ENCODE data around the gene RGS10. TPM values are rescaled to one million over a fixed set of nuclear protein-coding genes. Genes with fewer than 3 reads are reported as not detected.

The RGS10 gene
- total RNA-seq, 1 experiment from 2014 or later: 22.6 TPM

DNA sequence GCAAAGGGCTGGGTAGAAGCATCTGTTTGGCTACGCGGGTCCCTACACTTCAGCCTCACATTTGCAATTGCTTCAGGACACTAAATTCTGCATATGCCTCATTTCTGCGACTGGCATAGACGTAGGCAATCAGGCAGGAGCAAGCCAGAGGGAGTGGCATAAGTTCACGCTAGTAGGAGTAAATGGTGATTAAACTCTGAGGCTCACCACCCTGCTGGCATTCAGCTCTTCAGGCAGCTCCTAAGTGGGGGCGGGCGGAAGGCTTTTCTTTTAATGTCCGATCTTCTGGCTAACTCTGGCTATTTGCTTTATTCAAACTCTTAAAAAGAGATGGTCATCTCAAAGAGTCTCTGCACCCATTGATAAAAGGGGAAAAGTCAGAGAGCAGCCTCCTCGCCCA lies 45.3 kb downstream of the RGS10 start:
- no peak overlapping the region for H3K27ac Mint-ChIP-seq
- ATAC-seq: no peak
- no peaks in the 10 kb centered on the region; the same call in 1 of the 2 replicates for H3K27me3 Mint-ChIP-seq (ENCODE audit: low read depth)
- no peak for DNase-seq (ENCODE audit: low spot score)
- H3K4me3 Mint-ChIP-seq: no peak overlapping the region
- H3K9me3 Mint-ChIP-seq: no peaks in the 10 kb centered on the region
- POLR2A ChIA-PET: no interaction called here
- no peaks in the 10 kb centered on the region for H3K36me3 Mint-ChIP-seq
- peaks cover 7% of the 10 kb centered on the region; the same call in 1 of the 2 replicates for H3K4me1 Mint-ChIP-seq
- TF ChIP-seq, protein P1, sequence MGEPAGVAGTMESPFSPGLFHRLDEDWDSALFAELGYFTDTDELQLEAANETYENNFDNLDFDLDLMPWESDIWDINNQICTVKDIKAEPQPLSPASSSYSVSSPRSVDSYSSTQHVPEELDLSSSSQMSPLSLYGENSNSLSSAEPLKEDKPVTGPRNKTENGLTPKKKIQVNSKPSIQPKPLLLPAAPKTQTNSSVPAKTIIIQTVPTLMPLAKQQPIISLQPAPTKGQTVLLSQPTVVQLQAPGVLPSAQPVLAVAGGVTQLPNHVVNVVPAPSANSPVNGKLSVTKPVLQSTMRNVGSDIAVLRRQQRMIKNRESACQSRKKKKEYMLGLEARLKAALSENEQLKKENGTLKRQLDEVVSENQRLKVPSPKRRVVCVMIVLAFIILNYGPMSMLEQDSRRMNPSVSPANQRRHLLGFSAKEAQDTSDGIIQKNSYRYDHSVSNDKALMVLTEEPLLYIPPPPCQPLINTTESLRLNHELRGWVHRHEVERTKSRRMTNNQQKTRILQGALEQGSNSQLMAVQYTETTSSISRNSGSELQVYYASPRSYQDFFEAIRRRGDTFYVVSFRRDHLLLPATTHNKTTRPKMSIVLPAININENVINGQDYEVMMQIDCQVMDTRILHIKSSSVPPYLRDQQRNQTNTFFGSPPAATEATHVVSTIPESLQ (CRISPR knock-in tag; IDR thresholded peaks at IDR 0.05): no peak
- no peak for TF ChIP-seq TEAD1 (CRISPR knock-in tag; IDR thresholded peaks at IDR 0.05)
- no peak for TF ChIP-seq RORB (CRISPR knock-in tag; IDR thresholded peaks at IDR 0.05)
- TF ChIP-seq ZNF263 (CRISPR knock-in tag; IDR thresholded peaks at IDR 0.05; ENCODE audit: low read depth): no peak
- TF ChIP-seq SMAD3 (CRISPR knock-in tag; IDR thresholded peaks at IDR 0.05; ENCODE audit: borderline replicate concordance): no peak
- TF ChIP-seq ZNF232 (CRISPR knock-in tag; IDR thresholded peaks at IDR 0.05): no peak
- TF ChIP-seq, protein P2, sequence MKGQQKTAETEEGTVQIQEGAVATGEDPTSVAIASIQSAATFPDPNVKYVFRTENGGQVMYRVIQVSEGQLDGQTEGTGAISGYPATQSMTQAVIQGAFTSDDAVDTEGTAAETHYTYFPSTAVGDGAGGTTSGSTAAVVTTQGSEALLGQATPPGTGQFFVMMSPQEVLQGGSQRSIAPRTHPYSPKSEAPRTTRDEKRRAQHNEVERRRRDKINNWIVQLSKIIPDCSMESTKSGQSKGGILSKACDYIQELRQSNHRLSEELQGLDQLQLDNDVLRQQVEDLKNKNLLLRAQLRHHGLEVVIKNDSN (CRISPR knock-in tag; IDR thresholded peaks at IDR 0.05): no peak
- CTCF ChIA-PET: interaction anchor here (0.7 kb wide), 1 partner anchor 80 kb away, joined by 3 read pairs; no protein-coding TSS in a partner anchor

DNA sequence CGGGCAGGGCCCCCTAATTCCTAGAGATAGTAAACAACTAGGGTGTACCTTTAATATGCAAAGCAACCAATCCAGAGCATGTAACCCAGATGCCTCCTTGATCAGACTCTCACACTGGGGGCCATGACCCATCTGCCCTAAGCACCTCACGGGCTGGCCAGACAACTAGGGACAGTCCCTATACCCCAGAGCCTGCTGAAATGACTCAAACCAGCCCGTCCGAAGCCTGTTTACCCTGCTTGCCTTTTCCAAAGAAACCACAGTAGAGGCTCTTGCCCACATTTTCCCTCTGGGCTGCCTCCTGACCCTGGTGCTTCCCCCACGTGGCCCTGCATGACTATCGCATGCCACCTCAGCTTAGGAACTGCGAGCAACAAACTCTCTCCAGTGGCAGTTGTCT lies 46.2 kb downstream of the RGS10 start:
- TF ChIP-seq, protein P3, sequence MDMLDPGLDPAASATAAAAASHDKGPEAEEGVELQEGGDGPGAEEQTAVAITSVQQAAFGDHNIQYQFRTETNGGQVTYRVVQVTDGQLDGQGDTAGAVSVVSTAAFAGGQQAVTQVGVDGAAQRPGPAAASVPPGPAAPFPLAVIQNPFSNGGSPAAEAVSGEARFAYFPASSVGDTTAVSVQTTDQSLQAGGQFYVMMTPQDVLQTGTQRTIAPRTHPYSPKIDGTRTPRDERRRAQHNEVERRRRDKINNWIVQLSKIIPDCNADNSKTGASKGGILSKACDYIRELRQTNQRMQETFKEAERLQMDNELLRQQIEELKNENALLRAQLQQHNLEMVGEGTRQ (CRISPR knock-in tag; IDR thresholded peaks at IDR 0.05): peak; percentile 25; the same call in 1 of the 2 replicates
- TF ChIP-seq, protein P4, sequence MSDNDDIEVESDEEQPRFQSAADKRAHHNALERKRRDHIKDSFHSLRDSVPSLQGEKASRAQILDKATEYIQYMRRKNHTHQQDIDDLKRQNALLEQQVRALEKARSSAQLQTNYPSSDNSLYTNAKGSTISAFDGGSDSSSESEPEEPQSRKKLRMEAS (CRISPR knock-in tag; IDR thresholded peaks at IDR 0.05): 0 out of 2 replicates have a peak, but pooled peaks have one; percentile 18
- TF ChIP-seq ZNF396 (CRISPR knock-in tag; IDR thresholded peaks at IDR 0.05; ENCODE audit: borderline replicate concordance): no peak
- ChIA-PET POLR2A (no interaction called here), CTCF (interaction anchor here (0.5 to 1.6 kb wide), 3 partner anchors 48 to 297 kb away, joined by 3 to 8 read pairs (median 4); no protein-coding TSS in a partner anchor)
- Mint-ChIP-seq H3K9me3 (no peaks in the 10 kb centered on the region), H3K27ac (no peak overlapping the region), H3K36me3 (no peaks in the 10 kb centered on the region), H3K4me3 (no peak overlapping the region), H3K4me1 (peaks cover 5% of the 10 kb centered on the region; the same call in 1 of the 2 replicates), H3K27me3 (ENCODE audit: low read depth) (no peaks in the 10 kb centered on the region; the same call in 1 of the 2 replicates)
- ATAC-seq: peak; percentile 74
- no peak for DNase-seq (ENCODE audit: low spot score)

DNA sequence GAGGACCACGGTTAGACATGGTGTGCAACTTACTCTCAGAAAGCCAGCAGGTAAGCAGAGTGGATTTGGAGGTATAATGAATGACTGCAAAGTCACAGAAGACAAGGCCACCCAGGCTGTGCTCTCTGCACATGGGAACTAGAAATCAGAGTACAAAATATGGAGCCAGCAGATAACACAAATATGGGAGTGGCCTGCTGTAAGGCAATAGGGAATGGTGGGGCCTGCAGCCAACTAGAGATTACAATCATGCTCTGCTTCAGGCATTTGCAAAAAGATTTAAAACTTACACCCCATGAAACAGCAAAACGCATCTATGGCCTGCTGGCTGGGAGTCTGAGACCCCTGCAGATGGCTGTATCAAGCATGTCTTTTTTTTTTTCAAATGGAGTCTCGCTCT lies 47.0 kb downstream of the RGS10 start:
- ChIA-PET POLR2A (no interaction called here), CTCF (interaction anchor here (1.6 kb wide), 1 partner anchor 296 kb away, joined by 4 read pairs; no protein-coding TSS in a partner anchor)
- H3K9me3 Mint-ChIP-seq: no peaks in the 10 kb centered on the region
- H3K36me3 Mint-ChIP-seq: no peaks in the 10 kb centered on the region
- H3K27ac Mint-ChIP-seq: no peak overlapping the region
- no peak for ATAC-seq
- H3K4me1 Mint-ChIP-seq: peaks cover 5% of the 10 kb centered on the region; the same call in 1 of the 2 replicates
- H3K4me3 Mint-ChIP-seq: no peak overlapping the region
- no peaks in the 10 kb centered on the region; the same call in 1 of the 2 replicates for H3K27me3 Mint-ChIP-seq (ENCODE audit: low read depth)
- no peak for DNase-seq (ENCODE audit: low spot score)
- TF ChIP-seq, protein P5, sequence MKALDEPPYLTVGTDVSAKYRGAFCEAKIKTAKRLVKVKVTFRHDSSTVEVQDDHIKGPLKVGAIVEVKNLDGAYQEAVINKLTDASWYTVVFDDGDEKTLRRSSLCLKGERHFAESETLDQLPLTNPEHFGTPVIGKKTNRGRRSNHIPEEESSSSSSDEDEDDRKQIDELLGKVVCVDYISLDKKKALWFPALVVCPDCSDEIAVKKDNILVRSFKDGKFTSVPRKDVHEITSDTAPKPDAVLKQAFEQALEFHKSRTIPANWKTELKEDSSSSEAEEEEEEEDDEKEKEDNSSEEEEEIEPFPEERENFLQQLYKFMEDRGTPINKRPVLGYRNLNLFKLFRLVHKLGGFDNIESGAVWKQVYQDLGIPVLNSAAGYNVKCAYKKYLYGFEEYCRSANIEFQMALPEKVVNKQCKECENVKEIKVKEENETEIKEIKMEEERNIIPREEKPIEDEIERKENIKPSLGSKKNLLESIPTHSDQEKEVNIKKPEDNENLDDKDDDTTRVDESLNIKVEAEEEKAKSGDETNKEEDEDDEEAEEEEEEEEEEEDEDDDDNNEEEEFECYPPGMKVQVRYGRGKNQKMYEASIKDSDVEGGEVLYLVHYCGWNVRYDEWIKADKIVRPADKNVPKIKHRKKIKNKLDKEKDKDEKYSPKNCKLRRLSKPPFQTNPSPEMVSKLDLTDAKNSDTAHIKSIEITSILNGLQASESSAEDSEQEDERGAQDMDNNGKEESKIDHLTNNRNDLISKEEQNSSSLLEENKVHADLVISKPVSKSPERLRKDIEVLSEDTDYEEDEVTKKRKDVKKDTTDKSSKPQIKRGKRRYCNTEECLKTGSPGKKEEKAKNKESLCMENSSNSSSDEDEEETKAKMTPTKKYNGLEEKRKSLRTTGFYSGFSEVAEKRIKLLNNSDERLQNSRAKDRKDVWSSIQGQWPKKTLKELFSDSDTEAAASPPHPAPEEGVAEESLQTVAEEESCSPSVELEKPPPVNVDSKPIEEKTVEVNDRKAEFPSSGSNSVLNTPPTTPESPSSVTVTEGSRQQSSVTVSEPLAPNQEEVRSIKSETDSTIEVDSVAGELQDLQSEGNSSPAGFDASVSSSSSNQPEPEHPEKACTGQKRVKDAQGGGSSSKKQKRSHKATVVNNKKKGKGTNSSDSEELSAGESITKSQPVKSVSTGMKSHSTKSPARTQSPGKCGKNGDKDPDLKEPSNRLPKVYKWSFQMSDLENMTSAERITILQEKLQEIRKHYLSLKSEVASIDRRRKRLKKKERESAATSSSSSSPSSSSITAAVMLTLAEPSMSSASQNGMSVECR (CRISPR knock-in tag; IDR thresholded peaks at IDR 0.05; ENCODE audit: borderline replicate concordance): no peak
- no peak for TF ChIP-seq ELF4 (CRISPR knock-in tag; IDR thresholded peaks at IDR 0.05; ENCODE audit: low read depth)
- TF ChIP-seq KAT7 (CRISPR knock-in tag; IDR thresholded peaks at IDR 0.05; ENCODE audit: borderline replicate concordance): no peak
- TF ChIP-seq, protein P6, sequence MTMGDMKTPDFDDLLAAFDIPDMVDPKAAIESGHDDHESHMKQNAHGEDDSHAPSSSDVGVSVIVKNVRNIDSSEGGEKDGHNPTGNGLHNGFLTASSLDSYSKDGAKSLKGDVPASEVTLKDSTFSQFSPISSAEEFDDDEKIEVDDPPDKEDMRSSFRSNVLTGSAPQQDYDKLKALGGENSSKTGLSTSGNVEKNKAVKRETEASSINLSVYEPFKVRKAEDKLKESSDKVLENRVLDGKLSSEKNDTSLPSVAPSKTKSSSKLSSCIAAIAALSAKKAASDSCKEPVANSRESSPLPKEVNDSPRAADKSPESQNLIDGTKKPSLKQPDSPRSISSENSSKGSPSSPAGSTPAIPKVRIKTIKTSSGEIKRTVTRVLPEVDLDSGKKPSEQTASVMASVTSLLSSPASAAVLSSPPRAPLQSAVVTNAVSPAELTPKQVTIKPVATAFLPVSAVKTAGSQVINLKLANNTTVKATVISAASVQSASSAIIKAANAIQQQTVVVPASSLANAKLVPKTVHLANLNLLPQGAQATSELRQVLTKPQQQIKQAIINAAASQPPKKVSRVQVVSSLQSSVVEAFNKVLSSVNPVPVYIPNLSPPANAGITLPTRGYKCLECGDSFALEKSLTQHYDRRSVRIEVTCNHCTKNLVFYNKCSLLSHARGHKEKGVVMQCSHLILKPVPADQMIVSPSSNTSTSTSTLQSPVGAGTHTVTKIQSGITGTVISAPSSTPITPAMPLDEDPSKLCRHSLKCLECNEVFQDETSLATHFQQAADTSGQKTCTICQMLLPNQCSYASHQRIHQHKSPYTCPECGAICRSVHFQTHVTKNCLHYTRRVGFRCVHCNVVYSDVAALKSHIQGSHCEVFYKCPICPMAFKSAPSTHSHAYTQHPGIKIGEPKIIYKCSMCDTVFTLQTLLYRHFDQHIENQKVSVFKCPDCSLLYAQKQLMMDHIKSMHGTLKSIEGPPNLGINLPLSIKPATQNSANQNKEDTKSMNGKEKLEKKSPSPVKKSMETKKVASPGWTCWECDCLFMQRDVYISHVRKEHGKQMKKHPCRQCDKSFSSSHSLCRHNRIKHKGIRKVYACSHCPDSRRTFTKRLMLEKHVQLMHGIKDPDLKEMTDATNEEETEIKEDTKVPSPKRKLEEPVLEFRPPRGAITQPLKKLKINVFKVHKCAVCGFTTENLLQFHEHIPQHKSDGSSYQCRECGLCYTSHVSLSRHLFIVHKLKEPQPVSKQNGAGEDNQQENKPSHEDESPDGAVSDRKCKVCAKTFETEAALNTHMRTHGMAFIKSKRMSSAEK (CRISPR knock-in tag; IDR thresholded peaks at IDR 0.05; ENCODE audit: borderline replicate concordance): no peak
- TF ChIP-seq SP1 (CRISPR knock-in tag; conservative IDR thresholded peaks at IDR 0.05): no peak
- no peak for TF ChIP-seq ZNF396 (CRISPR knock-in tag; IDR thresholded peaks at IDR 0.05; ENCODE audit: borderline replicate concordance)
- TF ChIP-seq TEAD1 (CRISPR knock-in tag; IDR thresholded peaks at IDR 0.05): no peak

All from WTC11 (cell line).